Measurements from ENCODE around the gene GIGYF2.

Gene GIGYF2

DNA sequence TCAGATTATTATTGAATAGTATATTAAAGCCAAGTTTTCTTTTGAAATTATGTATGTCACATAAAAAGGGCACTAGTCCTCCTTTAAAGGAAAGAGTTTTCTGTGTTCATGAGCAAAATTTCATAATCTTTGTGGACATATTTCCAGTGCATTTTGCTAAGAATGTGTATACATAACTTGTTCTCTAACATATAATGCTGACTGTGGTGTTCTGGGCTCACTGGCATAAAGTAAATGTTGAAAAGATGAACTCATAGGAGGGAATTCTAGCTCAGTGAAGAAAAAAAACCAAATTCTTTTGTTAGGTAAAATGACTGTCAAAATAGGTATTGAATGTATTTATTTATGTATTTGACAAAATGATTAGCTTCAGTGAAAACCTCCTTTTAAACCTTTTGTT is 73.1 kb downstream of the GIGYF2 start:
- DNase-seq: no peak

DNA sequence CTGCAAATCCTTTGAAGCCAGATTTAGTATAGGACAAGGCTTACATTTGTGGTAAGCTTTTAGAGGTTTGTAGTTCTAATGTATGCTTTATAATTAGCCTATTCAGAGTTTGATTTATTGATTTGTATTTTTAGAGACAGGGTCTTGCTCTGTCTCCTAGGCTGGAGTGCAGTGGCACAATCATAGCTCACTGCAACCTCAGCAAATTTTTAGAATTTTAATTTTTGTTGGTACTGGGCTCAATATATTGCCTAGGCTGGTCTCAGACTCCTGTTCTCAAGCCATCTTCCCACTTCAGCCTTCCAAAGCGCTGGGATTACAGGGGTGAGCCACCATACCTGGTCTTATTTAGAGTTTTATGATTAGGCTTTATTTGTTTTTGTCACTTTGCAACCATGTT is 74.7 kb downstream of the GIGYF2 start:
- no peak for DNase-seq

DNA sequence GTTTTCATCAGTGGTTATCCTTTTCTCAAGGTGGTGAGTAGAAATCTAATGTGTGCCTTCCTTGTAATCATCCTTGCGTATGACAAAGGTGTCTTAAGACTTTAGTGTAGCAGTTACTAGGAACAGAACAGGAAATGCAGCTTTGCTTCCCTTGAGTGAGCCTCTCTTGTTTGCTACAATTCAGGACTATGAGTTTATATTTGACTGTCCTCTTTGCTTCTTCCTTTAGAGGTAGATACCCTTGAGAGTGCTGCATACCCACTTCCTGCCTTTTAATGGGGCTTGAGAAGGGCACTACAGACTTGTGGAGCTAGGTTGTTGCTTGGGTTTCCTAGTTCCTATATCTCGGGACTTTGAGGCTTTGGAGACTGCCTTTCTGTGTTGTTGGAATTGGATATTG is 75.4 kb downstream of the GIGYF2 start:
- no peak for DNase-seq

DNA sequence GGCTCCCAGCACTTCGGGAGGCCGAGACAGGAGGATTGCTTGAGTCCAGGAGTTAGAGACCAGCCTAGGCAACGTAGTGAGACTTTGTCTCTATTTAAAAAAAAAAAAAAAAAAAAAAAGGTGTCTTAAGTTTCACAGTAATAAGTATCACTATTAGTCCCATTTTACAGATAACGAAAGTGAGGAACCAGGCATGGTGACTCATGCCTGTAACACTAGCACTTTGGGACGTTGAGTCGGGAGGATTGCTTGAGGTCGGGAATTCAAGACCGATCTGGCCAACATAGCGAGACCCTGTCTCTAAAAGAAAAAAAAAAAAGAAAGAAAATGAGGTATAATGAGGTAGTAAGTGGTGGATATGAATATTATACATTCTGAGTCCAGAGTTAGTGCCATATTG is 76.7 kb downstream of the GIGYF2 start:
- no peak for DNase-seq

DNA sequence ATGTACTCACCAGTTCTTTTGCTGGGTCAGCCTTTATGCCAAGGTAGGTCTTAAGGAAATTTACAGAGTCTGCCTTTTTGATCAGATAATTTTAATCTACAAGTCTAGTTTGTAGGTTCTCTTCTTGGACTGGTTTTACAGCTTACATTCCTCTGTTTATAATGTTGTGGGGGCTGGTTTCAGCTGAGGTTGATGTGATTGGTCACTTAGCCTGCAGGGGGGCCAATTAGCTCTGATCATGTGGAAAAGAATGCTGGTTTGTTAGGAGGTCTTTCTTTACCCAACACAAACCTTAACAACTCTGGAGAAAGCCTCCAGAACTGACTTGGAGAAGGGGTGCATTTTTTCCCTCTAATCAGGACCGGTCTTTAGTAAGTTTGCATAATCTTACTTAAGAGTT is 79.3 kb downstream of the GIGYF2 start, which contains the start of gene KCNJ13:
TSS of gene KCNJ13 (minus strand) at position 131 of the 400 bp plus-strand sequence. CDS start 5,203 bp downstream, outside the sequence.
- DNase-seq: no peak

DNA sequence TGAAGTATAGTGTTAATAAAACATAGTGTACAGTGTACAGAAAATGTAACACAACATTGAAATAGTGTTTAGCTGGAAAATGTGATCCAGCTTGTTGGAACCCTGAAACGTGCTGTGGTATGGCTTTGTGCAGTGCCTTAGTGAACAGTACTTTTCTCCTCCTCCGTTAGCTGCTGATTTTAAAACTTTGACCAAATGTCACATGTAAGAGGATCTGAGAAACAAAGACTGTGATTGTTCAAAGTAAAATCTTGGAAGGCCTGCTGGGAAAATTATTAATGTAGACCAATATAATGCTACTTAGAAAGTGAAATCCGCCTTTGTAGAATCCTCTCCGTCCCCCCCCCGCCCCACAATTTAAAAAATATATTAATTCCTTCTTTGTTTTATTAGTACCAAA is 80.1 kb downstream of the GIGYF2 start:
- no peak for DNase-seq

DNA sequence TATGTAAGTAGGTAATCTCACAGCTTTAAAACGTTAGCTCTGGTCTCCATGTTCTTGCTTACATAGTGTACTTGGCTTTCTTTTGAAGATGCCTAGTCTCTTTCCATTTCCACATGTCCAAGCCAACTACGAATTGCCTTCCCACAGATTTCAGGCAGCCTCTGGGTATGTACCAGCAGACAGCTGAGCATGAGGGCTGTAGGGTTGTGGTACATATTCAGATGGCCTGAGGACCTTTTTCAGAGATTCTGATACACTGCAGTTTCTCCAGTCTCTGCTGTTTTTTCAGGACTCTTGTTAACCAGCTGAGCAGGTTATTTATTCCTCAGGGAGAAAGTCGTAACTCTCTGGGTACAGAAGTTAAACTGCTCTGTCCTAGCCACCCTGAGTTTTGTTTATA is 82.3 kb downstream of the GIGYF2 start:
- DNase-seq: no peak

DNA sequence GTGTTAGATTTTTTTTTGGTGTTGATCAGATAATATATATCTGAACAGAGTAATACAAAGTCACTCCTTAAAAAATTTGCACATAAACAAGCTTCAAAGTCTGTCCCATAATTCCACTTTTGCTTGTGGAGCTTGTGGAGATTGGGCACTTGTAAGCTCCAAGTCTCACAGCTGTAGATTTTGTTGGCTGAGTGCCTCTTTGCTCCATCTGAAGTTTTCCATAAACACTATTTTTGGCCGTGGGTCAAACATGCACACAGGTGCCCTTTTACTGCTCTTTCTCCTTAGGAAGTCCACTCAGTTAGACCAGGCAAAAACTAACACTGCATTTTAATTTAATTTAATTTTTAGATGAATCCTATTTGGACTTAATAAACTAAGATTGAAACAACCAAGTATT is 82.8 kb downstream of the GIGYF2 start:
- DNase-seq: no peak

DNA sequence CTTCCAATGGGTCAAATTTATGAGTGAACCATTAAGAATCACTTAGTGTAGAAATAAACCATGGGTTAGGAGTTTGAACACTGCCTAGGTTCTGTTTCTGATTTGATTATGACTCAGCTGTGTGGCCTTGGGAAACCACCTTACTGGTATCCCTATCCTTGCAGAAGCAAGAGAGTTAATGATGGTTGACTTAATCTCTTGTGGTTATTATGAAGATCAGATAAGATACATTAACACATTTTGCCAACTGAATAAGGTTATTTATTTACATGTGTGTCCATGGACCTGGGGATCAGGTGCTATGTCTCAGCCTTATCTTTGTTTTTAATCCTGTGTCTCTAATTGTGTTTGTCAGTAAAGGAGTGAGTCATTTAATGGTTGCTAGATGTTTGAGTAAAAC is 84.6 kb downstream of the GIGYF2 start:
- no peak for DNase-seq

DNA sequence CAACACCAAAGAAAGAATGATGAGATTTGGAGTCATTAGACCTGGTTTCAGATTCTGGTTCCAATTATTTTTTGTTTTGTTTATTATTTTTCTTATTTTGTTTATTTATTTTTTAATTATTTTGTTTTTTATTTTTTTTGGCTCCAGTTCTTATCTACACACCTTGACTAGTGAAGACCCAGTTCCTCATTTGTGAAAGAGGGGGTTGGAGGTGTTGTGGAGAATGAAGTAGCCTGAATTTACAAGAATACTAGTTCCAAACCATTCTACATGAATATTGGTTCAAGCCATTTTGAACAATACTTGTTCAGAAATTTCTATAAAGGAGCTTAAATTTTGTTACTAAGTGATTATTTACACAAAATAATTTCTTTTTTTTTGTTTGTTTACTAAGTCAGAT is 86.1 kb downstream of the GIGYF2 start:
- DNase-seq: no peak

DNA sequence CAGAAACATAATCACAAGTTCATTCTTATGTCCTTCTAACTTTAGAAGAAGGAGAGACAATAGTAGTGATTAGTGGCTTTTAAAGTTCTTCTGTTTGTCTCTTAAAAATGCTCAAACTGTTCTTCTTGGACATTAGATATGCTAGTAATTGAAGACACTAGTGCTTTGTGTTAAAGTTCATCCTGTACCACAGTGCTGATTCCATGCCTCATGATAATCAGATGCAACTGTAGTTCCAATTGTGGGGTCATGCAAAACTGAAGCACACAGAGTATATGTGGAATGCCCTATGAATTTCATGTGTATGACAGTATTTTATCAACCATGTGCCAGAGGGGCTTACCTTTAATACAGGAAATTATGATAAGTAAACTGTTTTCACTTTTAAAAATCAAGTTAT is 90.7 kb downstream of the GIGYF2 start:
- no peak for DNase-seq

DNA sequence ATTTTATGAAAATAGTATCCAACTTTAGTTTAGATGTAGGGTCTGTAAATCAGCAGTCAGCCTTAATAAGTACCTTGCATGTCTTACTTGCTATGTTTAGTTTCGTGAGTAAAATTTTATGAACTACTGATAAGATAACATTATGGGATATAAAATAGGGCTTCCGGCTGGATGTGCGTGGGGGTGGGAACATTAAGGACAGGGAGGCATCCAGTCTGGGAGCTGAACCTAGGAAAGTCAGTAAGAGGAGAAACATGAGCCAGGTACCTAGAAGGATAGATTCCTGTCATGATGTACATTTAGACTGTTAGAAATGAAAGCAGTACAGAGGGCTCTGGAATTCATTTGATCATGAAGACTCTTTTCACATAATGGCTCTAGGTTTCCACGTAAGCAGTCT is 92.0 kb downstream of the GIGYF2 start:
- no peak for DNase-seq

DNA sequence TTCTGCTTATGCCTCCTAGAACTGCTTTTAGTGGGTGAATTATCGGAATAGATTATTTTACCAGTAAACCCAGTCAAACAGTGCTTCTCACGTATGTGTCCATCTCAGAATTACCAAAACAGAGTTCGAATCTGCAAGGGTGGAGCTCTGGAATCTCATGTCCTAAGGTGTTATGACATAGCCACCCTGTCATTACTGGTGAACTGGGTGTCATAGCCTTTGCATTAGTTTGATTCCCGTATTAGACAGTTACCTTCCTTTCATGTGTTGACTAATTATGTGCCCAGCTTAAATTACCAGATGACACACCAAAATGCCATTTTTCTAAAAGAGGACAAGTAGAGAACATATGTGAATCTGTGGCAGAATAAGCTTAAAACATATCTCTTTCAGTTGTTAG is 94.4 kb downstream of the GIGYF2 start:
- DNase-seq: no peak

DNA sequence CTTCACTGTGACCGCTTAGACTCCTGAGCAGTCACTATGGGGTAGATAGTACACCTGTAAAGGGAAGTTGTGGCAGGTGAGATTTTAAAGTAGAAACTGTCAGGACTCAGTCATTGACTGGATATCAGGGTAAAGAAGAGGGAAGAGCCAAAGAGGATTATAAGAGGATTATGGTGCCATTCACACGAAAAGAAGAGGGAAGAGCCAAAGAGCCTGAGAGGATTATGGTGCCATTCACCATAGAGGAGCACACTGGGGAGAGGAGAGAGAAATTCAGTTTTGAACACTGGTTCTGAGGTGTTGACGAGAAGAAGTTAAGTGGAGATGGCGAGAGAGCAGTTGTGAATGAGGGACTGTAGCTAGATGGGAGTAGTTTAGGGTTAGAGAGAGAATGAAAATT is 96.1 kb downstream of the GIGYF2 start:
- no peak for DNase-seq

DNA sequence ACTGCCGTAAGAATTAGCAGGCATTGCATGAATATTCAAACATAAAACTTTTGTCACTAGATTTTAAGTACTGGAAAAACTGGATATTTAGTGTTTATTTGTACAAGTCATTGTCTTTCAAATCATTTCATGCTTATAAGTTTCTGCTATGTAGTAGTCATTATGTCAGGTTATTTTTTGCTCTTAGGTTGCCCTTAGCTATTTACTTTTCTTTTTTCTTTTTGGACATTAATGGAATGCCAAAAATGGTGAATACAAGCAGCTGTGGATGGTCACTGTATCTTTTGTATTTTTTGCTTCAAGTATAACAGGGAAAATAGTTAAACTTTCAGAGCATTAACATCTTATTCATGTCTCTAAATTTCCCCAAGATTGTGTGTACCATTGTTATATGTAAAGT is 97.8 kb downstream of the GIGYF2 start:
- DNase-seq: no peak

DNA sequence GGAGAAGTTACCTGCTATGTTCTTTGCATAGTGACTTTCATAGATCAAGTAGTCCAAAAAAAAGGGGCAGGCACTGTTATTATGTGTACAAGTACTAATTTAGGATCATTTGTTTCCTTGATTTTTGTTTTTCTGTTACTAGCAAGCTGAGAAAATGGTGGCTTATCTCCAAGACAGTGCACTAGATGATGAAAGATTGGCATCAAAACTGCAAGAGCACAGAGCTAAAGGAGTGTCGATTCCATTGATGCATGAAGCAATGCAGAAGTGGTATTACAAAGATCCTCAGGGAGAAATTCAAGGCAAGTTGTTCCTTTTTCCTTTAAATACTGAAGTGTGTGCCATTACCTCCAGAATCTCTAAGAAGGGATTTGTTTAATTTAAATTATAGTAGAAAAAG is 98.8 kb downstream of the GIGYF2 start:
- no peak for DNase-seq

DNA sequence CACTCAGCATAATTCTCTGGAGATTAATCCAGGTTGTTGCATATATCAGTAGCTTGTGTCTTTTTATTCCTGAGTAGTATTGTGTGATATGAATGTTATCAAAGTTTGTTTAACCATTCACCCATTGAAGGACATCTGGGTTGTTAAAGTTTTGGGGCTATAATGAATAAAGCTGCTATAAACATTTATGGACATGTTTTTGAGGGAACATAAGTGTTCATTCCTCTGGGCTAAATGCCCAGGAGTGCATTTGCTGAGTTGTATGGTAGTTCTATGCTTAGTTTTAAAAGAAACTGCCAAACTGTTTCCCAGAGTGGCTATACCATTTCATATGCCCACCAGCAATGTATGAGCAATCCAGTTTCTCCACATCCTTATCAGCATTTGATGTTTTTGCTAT is 101.1 kb downstream of the GIGYF2 start:
- no peak for DNase-seq

DNA sequence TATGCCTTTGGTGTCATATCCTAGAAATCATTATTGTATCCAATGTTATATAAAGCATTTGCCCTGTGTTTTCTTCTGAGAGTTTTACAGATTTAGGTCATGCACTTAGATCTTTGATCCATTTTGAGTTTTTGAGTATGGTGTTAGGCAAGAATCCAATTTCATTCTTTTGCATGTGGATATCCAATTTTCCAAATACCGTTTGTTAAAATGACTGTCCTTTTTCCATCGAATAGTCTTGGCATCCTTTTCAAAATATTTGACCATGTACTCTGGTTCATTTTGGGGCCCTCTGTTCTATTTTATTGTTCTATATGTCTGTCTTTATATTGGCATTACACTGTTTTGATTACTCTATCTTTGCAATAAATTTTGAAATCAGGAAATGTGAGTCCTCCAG is 103.0 kb downstream of the GIGYF2 start:
- DNase-seq: no peak

DNA sequence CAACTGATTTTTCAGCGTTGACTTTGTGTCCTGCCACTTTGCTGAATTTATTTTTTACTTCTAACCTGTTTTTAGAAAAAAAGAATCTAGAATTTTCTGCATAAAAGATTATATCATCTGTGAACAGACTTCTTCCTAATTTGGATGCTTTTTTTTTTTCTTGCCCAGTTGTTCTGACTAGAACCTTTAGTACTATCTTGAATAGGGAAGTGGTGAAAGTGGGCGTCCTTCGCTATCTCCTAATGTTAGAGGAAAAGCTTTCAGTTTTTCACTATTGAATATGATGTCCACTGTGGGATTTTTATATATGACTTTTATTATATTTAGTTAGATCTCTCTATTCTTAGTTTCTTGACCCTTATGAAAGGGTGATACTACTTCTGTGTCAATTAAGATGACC is 105.0 kb downstream of the GIGYF2 start:
- no peak for DNase-seq

DNA sequence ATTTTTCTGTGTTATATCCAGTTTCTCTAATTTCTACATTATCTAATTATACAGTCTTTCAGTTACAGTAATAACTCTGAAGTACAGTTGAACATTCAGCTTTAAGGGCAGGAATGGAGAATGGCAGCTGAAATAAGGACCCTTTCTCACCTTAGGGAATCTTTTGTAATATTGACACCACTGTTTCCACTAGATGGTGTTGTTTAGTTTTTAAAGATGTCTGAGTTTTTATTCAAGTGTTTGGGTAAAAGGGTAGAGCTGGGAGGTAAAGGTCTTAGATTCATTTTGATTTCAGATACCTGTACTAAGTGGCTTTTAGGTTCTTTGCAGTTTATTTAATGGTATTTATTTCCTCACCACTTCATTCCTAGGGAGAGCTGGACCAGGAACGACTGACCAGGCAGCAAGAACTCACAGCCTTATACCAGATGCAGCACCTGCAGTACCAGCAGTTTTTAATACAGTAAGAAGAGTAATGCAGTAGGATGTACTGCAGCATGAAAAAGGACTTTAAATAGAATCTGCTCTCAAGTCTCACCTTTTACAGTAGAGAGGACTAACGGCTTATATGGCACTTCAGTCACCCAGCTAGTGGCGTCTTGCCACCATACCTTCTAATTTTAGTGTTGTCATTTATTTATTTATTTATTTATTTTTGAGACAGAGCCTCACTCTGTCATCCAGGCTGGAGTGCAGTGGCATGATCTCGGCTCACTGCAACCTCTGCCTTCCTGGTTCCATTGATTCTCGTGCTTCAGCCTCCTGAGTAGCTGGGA is 112.4 kb downstream of the GIGYF2 start:
- no peak for DNase-seq

DNA sequence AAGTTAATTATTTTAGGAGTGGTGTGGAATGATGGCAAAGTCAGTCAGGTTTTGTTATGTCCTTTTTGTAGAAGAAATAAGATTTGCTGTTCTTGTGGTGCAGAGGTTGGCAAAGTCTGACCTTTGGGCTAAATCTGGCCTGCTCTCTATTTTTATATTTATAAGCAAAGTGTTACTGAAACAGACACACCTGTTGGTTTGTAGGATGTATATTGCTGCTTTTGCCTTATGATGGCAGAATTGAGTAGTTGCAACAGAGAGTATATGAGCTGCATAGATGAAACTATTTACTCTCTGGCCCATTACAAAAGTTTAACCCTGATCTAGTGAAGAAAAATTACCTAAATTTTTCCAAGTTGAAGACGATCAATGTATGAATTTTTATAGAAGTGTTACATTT is 113.3 kb downstream of the GIGYF2 start:
- no peak for DNase-seq

DNA sequence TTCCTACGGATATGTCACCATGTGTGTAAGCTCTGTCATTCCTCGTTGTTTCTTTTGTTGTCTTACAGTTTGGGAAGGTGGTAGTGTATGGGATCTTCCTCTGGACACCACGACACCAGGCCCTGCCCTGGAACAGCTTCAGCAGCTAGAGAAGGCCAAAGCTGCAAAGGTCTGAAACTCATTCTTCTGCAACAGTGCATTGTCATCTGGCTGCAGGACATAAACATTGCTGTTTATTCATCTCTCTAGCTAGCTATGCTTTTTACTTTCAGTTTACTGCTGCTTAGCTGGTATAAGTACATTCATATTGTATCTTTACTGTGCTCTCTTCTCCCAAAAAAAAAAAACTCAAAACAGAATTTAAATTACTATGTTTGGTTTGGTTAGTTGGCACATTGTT is 118.4 kb downstream of the GIGYF2 start:
- DNase-seq: no peak

DNA sequence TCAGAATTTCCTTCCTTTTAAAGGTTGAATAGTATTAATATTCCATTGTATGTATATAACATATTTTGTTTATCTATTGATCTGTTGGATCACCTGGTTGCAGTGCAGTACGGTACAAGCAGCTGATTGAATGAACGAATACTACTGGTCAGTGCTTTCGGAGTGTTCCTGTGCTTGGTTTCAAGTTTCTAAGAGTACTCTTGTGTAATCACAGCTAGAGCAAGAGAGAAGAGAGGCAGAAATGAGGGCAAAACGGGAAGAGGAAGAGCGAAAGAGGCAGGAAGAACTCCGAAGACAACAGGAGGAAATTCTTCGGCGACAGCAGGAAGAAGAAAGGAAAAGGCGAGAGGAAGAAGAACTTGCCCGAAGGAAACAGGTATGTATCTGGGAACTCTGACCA is 119.5 kb downstream of the GIGYF2 start:
- no peak for DNase-seq

DNA sequence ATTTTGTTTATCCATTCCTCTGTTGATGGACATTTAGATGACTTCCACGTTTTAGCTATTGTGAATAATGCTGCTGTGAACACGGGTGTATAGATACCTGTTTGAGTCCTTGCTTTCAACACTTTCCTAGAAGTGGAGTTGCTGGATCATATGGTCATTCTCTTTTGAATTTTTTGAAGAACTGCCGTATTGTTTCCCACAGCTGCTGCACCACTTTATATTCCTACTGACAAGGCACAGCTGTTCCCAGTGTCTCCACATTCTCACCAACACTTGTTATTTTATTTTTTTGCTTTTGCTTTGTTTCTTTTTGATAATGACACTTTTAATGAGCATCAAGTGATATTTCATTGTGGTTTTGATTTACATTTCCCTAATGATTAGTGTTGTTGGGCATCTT is 120.6 kb downstream of the GIGYF2 start:
- DNase-seq: no peak

DNA sequence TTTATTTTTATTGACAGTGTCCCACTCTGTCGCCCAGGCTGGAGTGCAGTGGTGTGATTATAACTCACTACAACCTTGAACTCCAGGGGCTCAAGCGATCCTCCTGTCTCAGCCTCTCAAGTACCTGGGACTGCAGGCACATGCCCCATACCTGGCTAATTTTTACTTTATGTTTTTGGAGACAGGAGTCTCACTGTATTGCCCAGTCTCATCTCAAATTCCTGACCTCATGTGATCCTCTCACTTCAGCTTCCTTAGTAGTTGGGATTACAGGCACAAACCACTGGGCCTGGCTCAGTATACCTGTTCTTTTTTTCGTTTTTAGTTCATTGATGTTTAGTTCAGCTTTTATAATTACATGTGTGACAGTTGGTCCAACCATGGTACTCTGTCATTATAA is 132.9 kb downstream of the GIGYF2 start:
- DNase-seq: no peak

DNA sequence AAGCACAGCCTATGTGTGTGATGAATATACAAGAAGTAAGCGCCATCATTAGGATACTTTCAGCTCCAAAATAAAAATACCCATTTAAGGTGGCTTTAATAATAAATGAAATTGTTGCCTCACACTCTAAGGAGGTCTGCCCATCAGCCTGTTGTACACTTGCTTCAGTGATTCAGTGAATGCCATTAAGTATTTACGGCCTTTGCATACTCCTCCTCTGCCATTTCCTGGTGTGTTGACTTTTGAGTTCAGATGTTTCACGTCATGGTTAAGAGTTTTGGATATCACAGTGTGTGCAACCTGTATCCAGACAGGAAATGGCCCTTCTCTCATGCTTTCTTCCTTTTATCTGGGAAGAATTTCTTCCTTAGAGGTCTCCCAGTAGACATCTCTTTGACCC is 134.4 kb downstream of the GIGYF2 start:
- DNase-seq: no peak

All from NCI-H2029 (cell line).